Measurements from ENCODE around the gene LAMA4. TPM values are rescaled to one million over a fixed set of nuclear protein-coding genes. Genes with fewer than 3 reads are reported as not detected.

LAMA4 gene
- total RNA-seq, 1 donor from 2014 or later: 44.8 TPM

DNA sequence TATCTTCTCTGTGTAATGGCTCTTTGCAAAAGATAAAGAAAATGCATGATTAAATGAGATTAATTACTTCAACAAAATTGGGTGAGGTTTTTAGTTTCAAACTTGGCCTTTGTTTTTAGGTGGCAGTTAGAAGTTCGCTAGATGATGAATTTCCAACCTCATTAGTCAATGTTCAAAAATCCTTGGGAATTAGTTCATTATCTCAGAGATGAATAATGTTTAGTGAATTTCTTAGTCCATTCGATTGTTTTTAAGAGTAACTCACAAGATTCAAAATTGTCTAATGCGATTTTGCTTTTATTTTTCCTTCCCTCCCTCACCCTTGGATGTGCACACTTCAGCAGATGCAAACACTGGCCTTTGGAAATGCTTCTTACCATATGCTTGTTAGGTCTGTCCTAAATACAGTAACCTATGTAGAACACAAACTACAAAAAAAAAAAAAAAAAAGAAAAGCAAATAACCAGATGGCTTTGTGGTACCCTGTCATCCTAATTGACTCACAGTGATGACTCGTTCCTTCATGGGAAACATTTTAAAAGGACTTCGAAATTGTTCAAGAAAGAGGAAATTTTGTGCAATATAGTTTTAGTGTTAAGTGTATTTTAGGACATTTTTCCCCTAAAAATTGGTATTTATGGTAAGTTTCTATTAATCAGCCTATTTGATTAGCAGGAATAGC is 100.3 kb downstream of the LAMA4 start:
- no peak for DNase-seq (ENCODE audit: extremely low spot score, unreplicated experiment)
- Mint-ChIP-seq H3K27ac (no peak overlapping the region), H3K36me3 (peaks cover 3% of the 10 kb centered on the region), H3K27me3 (no peaks in the 10 kb centered on the region), H3K4me3 (no peak overlapping the region), H3K4me1 (ENCODE audit: unreplicated experiment) (peaks cover 13% of the 10 kb centered on the region), H3K9me3 (no peaks in the 10 kb centered on the region)
- TF ChIP-seq, protein P1, sequence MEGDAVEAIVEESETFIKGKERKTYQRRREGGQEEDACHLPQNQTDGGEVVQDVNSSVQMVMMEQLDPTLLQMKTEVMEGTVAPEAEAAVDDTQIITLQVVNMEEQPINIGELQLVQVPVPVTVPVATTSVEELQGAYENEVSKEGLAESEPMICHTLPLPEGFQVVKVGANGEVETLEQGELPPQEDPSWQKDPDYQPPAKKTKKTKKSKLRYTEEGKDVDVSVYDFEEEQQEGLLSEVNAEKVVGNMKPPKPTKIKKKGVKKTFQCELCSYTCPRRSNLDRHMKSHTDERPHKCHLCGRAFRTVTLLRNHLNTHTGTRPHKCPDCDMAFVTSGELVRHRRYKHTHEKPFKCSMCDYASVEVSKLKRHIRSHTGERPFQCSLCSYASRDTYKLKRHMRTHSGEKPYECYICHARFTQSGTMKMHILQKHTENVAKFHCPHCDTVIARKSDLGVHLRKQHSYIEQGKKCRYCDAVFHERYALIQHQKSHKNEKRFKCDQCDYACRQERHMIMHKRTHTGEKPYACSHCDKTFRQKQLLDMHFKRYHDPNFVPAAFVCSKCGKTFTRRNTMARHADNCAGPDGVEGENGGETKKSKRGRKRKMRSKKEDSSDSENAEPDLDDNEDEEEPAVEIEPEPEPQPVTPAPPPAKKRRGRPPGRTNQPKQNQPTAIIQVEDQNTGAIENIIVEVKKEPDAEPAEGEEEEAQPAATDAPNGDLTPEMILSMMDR (conservative IDR thresholded peaks at IDR 0.05): no peak

DNA sequence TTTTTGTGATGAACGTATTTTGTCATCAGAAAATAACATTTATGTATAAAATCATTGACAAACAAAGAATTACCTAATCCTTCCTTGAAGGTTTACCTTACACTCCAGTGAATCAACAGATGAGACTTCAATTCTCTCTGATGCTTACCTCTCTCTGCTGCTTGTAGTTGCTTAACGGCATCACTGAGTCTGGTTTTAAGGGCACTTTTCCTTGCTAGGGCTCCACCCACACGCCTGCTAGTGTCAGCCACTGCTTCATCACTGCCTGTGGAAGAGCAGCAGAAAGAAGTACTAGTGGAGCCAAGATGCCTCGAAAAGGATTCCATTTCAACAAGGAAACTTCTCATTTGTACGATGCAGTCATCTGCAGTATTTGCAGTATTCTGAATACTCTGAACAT is 104.0 kb downstream of the LAMA4 start:
- Mint-ChIP-seq H3K27ac (no peak overlapping the region), H3K4me3 (no peak overlapping the region), H3K36me3 (no peaks in the 10 kb centered on the region), H3K9me3 (no peaks in the 10 kb centered on the region), H3K4me1 (ENCODE audit: unreplicated experiment) (peaks cover 13% of the 10 kb centered on the region), H3K27me3 (no peaks in the 10 kb centered on the region)
- TF ChIP-seq, protein P1 (conservative IDR thresholded peaks at IDR 0.05): no peak
- no peak for DNase-seq (ENCODE audit: extremely low spot score, unreplicated experiment)

DNA sequence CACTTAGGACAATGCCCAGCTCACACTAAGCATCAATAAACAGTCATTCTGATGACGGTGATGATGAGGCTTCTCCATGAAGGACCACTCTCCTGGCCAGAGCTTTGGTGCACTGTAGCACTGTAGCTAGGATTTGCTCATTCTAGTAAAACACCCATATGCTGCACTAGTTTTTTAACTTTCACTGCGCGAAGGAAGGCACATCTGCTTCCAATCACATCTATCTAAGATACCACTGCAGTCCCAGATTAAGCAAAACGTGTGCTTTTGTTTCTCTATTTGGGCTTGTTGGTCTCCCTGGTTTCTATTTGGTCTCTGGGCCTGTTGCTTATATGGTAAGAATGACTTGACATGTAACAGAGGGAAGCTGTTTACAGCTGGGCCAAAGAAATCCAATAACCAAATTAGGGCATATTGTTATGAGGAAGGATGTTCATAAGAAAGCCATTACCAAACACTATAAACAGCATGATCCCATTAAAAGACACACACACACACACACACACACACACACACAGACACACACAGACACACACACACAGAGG is 104.6 kb downstream of the LAMA4 start:
- DNase-seq (ENCODE audit: extremely low spot score, unreplicated experiment): no peak
- H3K36me3 Mint-ChIP-seq: no peaks in the 10 kb centered on the region
- no peak overlapping the region for H3K4me3 Mint-ChIP-seq
- H3K27ac Mint-ChIP-seq: peak overlapping the region; percentile 9
- no peaks in the 10 kb centered on the region for H3K9me3 Mint-ChIP-seq
- TF ChIP-seq, protein P1 (conservative IDR thresholded peaks at IDR 0.05): no peak
- H3K4me1 Mint-ChIP-seq (ENCODE audit: unreplicated experiment): peaks cover 17% of the 10 kb centered on the region
- no peaks in the 10 kb centered on the region for H3K27me3 Mint-ChIP-seq

DNA sequence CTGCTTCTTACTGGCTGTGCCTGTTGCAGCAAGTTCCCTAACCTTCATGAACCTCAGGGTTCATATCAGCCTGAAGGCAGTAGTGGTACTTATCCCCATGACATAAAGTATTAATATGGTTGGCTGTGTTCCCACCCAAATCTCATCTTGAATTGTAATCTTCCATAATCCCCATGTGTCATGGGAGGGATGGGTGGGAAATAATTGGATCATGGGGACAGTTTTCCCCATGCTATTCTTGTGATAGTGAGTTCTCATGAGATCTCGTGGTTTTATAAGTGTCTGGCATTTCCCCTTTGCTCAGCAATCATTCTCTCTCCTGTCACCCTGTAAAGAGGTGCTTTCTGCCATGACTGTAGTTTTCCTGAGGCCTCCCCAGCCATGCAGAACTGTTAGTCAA is 105.1 kb downstream of the LAMA4 start:
- no peak for DNase-seq (ENCODE audit: extremely low spot score, unreplicated experiment)
- H3K9me3 Mint-ChIP-seq: no peaks in the 10 kb centered on the region
- H3K4me3 Mint-ChIP-seq: no peak overlapping the region
- no peaks in the 10 kb centered on the region for H3K27me3 Mint-ChIP-seq
- TF ChIP-seq, protein P1 (conservative IDR thresholded peaks at IDR 0.05): no peak
- peaks cover 18% of the 10 kb centered on the region for H3K4me1 Mint-ChIP-seq (ENCODE audit: unreplicated experiment)
- no peaks in the 10 kb centered on the region for H3K36me3 Mint-ChIP-seq
- peak overlapping the region; percentile 9 for H3K27ac Mint-ChIP-seq

DNA sequence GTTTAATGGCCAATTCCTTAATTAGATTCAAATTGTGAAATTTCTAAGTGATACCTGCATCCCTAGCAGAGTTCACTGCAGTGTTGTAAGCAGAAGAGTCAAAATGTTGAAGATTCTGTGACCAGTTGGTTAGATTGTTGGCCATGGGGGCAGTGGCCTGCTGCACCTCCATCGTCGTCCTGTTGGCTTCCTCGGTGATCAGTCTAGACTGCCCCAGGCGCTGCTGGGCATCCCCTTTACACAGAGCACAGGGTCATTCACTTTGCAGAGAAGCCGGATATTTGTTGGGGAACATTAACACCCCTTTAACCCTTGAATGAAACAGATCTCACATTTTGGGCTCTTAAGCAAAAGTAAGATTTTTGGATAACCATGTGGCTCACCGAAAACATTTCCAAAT is 106.3 kb downstream of the LAMA4 start:
- H3K27ac Mint-ChIP-seq: no peak overlapping the region
- no peaks in the 10 kb centered on the region for H3K36me3 Mint-ChIP-seq
- H3K9me3 Mint-ChIP-seq: no peaks in the 10 kb centered on the region
- H3K4me3 Mint-ChIP-seq: no peak overlapping the region
- H3K27me3 Mint-ChIP-seq: no peaks in the 10 kb centered on the region
- TF ChIP-seq, protein P1 (conservative IDR thresholded peaks at IDR 0.05): no peak
- DNase-seq (ENCODE audit: extremely low spot score, unreplicated experiment): no peak
- H3K4me1 Mint-ChIP-seq (ENCODE audit: unreplicated experiment): peaks cover 22% of the 10 kb centered on the region
